H7 (cell line): ENCODE results near the gene RTN4IP1. TPM values are rescaled to one million over a fixed set of nuclear protein-coding genes. Genes with fewer than 3 reads are reported as not detected.
"Not testable (repeated sequence)": the region's sequence is repeated elsewhere in the genome, so short reads cannot be mapped to it uniquely, and the experiment has no call there.

ENCODE experiments used
- DNase-seq: peaks from one replicate; pipeline ENCODE4 v3.0.0; 2012
- H3K27me3 ChIP-seq: 2 replicates; pipeline ENCODE4 v1.6.0; 2011; ENCODE audit warnings: mild to moderate bottlenecking, low read length; ENCODE audit not compliant: control insufficient read depth, insufficient read depth
- H3K36me3 ChIP-seq: replicated peaks from 2 replicates; pipeline ENCODE4 v1.5.1; 2011; ENCODE audit warnings: low read length; ENCODE audit not compliant: control insufficient read depth, insufficient read depth
- H3K4me3 ChIP-seq: 2 replicates; pipeline ENCODE4 v1.5.1; 2011; ENCODE audit warnings: low read depth, mild to moderate bottlenecking, control low read depth, low read length, moderate library complexity; ENCODE audit not compliant: insufficient read depth
- total RNA-seq: library from RNA; depleted of rRNA; stranded (reverse); fragments of >200 nt; shearing (Covaris generic); gene quantifications from 2 replicates; pipeline ENCODE4 v1.2.3, GENCODE V29; 2014

The RTN4IP1 gene
- total RNA-seq, 1 experiment from 2014 or later: 17.6 TPM

GRCh38 chr6:106617302-106617701 lies 12.0 kb downstream of the RTN4IP1 start:
- DNase-seq: no peak
- no peak overlapping the region for H3K4me3 ChIP-seq
- no peaks in the 10 kb centered on the region for H3K36me3 ChIP-seq
- no peaks in the 10 kb centered on the region for H3K27me3 ChIP-seq

GRCh38 chr6:106614592-106615257 lies 14.6 kb downstream of the RTN4IP1 start:
- no peaks in the 10 kb centered on the region for H3K36me3 ChIP-seq
- no peak overlapping the region for H3K4me3 ChIP-seq
- no peaks in the 10 kb centered on the region for H3K27me3 ChIP-seq
- DNase-seq: peak; percentile 69

DNA sequence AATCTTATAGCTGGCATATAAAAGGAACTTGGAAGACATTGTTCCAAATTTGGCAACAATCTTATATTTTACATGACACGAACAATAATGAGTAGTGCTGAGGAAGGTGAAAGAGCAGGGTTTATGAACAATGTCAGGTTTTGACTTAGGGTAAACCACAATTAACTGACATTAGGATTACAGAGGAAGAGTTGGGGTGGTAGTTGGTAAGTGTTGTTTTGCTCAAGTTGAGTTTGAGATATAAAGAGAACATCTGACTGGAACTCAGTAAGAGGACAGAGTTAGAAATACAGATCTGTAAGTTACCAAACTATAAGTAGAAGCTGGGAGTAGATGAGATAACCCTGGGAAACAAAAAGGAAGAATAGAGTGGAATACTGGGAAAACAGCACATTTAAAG lies 15.1 kb downstream of the RTN4IP1 start:
- no peak for DNase-seq
- Histone ChIP-seq H3K27me3 (no peaks in the 10 kb centered on the region), H3K36me3 (no peaks in the 10 kb centered on the region), H3K4me3 (no peak overlapping the region)

- Histone ChIP-seq H3K27me3 (no peaks in the 10 kb centered on the region), H3K4me3 (no peak overlapping the region), H3K36me3 (no peaks in the 10 kb centered on the region; the same call in 1 of the 2 replicates)
- no peak for DNase-seq
These were observed 15.7 kb downstream of the RTN4IP1 start for GRCh38 chr6:106613590-106613989.

DNA sequence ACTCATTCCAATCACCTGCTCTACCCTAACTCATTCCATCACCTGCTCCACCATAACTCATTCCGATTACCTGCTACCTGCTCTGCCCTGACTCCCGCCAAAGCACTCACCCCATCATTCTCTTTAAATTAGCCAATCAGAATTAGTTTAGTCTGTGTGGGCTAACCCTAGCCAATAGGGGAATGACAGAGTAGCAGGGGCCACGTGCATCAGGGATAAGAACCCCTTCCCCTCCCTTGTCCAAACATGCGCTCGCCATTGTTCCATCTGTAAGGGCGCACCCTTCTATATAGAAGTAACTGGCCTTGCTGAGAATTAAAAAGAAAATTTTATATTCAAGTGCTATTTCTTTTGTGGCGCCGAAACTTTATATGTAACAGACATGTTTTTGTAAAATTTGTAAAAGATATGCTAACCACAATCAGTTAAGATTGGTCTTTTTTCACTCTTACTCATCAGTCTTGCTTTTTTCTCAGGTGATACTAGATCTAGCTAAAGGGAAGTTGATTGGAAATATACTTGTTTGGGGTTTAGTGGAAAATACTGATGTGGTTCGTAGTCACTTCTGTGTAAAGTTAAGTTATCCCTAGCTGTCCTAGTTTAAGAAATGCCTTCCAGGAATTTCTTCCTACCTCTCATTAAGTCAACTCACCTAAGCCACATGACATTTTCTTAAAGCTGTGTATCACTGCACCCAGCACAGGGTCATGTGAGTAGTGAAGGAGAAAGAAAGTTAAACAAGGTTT lies 16.5 kb downstream of the RTN4IP1 start:
- no peak overlapping the region for H3K4me3 ChIP-seq
- DNase-seq: no peak
- no peaks in the 10 kb centered on the region for H3K27me3 ChIP-seq
- no peaks in the 10 kb centered on the region; the same call in 1 of the 2 replicates for H3K36me3 ChIP-seq

- no peak for DNase-seq
- Histone ChIP-seq H3K4me3 (no peak overlapping the region), H3K36me3 (no peaks in the 10 kb centered on the region; the same call in 1 of the 2 replicates), H3K27me3 (no peaks in the 10 kb centered on the region)
These were observed 18.3 kb downstream of the RTN4IP1 start for GRCh38 chr6:106611030-106611429.

DNA sequence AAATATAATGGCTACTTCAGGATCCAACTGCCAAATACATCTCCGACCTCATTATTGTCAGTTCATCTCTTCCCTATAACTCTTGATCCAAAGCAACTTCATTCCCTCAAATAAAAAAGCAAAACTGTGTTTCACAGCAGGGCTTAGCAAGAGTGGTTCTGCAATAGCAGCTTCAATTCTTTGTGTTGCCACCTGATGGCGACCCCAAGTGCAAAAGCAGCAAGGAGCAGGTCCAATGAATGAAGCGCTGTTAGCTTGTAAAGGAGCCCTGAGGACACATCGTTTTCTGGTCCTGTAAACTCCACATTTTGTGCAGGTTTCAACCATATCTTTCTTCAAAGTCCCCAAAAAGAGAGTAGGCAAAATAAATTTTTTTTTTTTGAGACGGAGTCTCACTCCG lies 19.6 kb downstream of the RTN4IP1 start:
- no peaks in the 10 kb centered on the region; the same call in 1 of the 2 replicates for H3K36me3 ChIP-seq
- DNase-seq: no peak
- H3K27me3 ChIP-seq: no peaks in the 10 kb centered on the region
- H3K4me3 ChIP-seq: no peak overlapping the region

DNA sequence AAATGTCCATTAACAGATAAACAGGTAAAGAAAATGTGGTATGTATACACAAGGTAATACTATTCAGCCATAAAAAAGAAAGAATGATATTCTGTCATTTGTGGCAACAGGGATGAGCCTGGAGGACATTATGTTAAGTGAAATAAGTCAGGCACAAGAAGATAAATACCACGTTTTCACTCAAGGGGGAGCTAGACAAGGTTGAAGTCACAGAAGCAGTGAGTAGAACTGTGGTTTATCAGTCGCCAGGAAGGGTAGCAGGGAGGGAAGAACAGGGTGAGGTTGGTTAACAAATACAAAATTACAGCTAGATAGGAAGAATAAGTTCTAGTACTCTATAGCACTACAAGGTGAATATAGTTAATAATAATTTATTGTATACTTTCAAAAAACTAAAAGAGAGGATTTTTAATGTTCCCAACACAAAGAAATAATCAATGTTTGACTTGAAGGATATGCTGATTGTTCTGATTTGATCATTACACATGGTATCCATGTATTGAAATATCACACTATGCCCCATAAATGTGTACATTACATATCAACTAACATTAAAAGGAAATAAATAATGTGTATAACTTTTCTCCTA lies 21.1 kb downstream of the RTN4IP1 start:
- no peaks in the 10 kb centered on the region; the same call in 1 of the 2 replicates for H3K36me3 ChIP-seq
- no peaks in the 10 kb centered on the region for H3K27me3 ChIP-seq
- H3K4me3 ChIP-seq: no peak overlapping the region
- DNase-seq: peak; percentile 30

DNA sequence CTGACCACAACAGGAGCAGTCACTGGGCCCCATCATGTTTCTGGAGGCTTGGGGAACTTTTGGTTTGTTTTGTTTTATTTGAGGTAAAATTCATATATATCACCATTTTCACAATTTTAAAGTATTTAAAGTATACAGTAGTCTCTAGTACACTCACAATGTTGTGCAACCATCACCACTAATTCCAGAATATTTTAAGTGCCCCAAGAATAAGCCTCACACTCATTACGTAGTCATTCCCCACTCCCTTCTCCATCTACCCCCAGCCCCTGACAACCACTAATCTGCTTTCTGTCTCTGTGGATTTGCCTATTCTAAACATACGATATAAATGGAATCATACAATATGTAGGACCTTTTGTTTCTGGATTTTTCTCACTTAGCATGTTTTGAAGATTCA lies 29.0 kb downstream of the RTN4IP1 start:
- H3K4me3 ChIP-seq: no peak overlapping the region
- no peaks in the 10 kb centered on the region; the same call in 1 of the 2 replicates for H3K36me3 ChIP-seq
- no peaks in the 10 kb centered on the region for H3K27me3 ChIP-seq
- no peak for DNase-seq

- Histone ChIP-seq H3K36me3 (no peaks in the 10 kb centered on the region; the same call in 1 of the 2 replicates), H3K27me3 (no peaks in the 10 kb centered on the region), H3K4me3 (no peak overlapping the region)
- DNase-seq: no peak
These were observed 29.9 kb downstream of the RTN4IP1 start for GRCh38 chr6:106599440-106599839.

DNA sequence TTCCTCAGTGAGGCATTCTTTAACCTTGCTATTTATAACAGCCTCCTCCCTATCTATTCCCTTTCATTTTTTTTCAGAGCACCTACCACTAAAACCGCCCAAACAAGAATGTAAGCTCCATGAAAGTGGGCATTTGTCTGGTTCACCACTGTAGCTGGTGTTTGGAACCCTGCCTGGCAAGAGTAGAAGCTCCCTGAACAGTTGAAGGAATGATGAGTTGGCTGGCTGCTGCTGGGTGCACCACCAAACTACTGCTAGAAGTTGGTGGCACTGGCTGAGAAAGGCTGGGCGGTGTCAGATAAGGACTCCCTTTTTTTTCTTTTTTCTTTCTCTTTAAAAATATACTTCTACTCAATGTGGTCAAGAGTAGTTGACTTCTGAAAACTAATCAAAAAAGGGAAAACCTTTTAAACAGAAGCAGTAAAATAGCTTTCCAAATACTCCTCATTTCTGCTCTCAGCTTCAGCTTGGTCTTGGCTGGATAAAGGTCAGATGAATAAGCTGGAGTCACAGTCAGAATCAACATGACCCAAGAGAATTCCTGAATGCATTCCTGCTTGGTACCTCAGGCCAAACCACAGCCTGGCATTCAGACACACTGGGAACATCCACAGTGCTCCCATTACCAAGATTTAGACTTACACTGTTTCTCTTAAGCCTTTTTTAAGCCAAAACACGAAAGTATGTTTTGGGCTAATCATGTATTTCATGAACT lies 38.0 kb downstream of the RTN4IP1 start:
- H3K27me3 ChIP-seq: no peaks in the 10 kb centered on the region
- H3K4me3 ChIP-seq: no peak overlapping the region
- H3K36me3 ChIP-seq: peaks cover 4% of the 10 kb centered on the region; the same call in 1 of the 2 replicates
- DNase-seq: no peak

DNA sequence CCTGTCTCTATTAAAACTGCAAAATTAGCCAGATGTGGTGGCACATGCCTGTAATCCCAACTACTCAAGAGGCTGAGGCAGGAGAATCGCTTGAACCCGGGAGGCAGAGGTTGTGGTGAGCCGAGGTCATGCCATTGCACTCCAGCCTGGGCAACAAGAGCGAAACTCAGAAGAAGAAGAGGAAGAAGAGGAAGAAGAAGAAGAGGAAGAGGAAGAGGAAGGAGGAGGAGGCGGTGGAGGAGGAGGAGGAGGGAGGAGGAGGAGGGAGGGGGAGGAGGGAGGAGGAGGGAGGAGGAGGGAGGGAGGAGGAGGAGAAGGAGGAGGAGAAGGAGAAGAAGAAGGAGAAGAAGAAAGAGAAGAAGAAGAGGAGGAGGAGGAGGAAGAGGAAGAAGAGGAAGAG lies 40.4 kb downstream of the RTN4IP1 start:
- not testable (repeated sequence) for H3K27me3 ChIP-seq, DNase-seq, H3K4me3 ChIP-seq, H3K36me3 ChIP-seq

DNA sequence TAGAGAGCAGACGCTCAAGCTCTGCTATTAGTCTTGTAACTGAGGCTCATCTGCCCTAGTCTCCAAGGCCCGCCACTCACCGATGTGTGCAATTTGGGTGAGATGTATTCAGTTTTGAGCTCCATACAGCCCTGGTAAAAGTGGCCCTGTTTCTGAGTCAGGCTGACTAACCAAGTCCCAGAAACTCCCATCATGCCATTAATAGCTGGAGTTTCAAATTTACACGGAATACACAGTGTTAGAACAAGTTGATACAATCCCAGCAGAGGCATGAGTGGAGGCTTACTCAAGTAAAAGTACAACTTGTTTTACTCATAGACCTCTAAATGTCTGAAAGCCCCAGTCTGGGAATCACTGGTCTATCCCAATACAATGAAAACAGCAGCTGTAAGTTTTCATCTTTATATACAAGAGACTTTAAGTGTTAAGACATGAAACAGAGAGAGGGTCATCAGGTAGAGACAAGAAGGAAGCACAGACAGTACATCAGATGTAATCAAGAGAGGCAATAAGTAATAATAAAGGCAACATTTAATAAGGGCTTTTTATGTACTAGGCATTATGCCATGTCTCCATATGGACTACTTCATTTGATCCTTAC lies 42.4 kb downstream of the RTN4IP1 start:
- no peak for DNase-seq

GRCh38 chr6:106581468-106581867 lies 47.8 kb downstream of the RTN4IP1 start:
- H3K36me3 ChIP-seq: peaks cover 2% of the 10 kb centered on the region; the same call in 1 of the 2 replicates
- no peak overlapping the region for H3K4me3 ChIP-seq
- no peaks in the 10 kb centered on the region for H3K27me3 ChIP-seq
- DNase-seq: no peak

More for the DNA sequence above, 42.4 kb downstream of the RTN4IP1 start:
- Histone ChIP-seq H3K27me3 (no peaks in the 10 kb centered on the region), H3K4me3 (no peak overlapping the region), H3K36me3 (peaks cover 6% of the 10 kb centered on the region; the same call in 1 of the 2 replicates)
